Sigmoid colon (tissue), 4 donors: ENCODE results near the gene TCF25.

ENCODE experiments used
- POLR2AphosphoS5 ChIP-seq, 4 donors: sonication (generic); formaldehyde crosslinking; IDR thresholded peaks; one replicate each; pipeline ENCODE4 v1.6.1; 2017; ENCODE audit warnings: antibody characterized with exemption in 4 of 4
- TF ChIP-seq, protein P1 (sequence below), 4 experiments: fragments of 450-650 bp in 3 of 4; fragments of 200-600 bp in 1 of 4; IDR thresholded peaks; one replicate each; pipeline ENCODE4 v1.5.1; 2016 to 2019; ENCODE audit warnings: antibody characterized with exemption in 4 of 4, mild to moderate bottlenecking in 3 of 4, moderate library complexity in 2 of 4

DNA sequence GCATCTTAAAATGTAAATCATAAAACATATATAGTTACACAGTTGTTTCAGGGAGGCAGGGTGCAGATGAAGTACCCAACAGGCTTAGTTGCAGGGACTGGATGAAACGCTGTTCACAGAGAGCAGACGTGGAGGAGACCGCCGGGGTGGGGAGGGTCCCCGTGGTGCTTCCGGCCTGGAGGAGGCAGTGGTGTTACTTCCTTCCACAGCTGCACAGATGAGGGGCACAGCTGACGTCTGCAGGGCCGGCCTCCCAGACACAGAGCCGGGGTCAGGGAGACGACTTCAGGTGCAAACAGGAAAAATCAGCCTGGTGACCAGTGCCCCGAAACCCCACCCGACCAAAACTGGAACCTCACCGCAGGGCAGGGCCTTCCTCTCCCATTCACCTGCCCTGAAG is 28.0 kb upstream of the TCF25 start:
- TF ChIP-seq, protein P1, sequence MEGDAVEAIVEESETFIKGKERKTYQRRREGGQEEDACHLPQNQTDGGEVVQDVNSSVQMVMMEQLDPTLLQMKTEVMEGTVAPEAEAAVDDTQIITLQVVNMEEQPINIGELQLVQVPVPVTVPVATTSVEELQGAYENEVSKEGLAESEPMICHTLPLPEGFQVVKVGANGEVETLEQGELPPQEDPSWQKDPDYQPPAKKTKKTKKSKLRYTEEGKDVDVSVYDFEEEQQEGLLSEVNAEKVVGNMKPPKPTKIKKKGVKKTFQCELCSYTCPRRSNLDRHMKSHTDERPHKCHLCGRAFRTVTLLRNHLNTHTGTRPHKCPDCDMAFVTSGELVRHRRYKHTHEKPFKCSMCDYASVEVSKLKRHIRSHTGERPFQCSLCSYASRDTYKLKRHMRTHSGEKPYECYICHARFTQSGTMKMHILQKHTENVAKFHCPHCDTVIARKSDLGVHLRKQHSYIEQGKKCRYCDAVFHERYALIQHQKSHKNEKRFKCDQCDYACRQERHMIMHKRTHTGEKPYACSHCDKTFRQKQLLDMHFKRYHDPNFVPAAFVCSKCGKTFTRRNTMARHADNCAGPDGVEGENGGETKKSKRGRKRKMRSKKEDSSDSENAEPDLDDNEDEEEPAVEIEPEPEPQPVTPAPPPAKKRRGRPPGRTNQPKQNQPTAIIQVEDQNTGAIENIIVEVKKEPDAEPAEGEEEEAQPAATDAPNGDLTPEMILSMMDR (IDR thresholded peaks at IDR 0.05) = no peak
- TF ChIP-seq POLR2AphosphoS5 (IDR thresholded peaks at IDR 0.05) = no peak
